ENCODE results near the gene LMOD1.

LMOD1 gene

DNA sequence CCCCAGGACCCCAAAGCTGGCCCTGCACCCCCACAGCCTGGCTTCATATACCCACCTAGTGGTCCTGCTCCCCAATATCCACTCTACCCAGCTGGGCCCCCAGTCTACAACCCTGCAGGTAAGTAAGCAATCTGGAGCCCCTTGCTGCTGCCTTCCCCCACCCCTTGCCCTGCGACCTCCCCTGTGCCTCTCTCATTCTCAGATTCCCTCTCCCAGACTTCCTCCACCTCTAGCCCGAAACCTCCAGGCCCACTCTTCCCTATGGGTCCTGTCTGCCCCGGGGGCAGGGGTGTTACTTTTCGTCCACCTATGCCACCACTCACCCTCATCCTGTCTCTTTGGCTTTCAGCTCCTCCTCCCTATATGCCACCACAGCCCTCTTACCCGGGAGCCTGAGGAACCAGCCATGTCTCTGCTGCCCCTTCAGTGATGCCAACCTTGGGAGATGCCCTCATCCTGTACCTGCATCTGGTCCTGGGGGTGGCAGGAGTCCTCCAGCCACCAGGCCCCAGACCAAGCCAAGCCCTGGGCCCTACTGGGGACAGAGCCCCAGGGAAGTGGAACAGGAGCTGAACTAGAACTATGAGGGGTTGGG is 54.8 kb downstream of the LMOD1 start:
- DNase-seq (ENCODE audit: low read depth) = no peak

DNA sequence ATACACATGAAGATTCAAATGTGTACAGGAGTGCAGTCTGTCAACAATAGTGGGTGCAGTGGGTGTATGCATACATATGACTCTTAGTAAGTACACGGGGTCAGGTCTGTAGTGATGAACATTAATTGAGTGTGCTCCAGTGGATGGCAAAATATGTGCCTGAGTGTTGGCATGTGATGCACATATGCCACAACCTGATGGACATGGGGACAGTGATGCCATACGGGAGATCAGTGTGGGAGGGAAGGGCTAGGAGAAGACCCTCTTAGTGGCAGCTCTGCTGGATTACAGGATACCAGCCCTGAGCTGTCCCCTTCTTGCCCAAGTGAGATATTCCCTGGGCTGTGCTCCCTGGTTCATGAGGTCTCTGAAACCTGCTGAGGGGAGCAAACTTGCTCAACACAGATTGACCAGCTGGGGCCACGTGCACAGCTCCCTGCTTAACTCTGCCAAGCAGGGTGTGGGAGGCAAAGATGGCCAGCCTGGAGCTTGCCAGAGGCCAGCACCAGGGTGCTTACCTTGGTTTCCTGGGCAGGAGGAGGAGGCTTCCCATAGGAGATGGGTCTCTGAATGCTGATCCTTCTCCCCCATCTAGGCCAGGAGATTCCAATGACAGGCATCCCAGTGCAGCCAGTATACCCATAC is 55.4 kb downstream of the LMOD1 start:
- no peak for DNase-seq (ENCODE audit: low read depth)

DNA sequence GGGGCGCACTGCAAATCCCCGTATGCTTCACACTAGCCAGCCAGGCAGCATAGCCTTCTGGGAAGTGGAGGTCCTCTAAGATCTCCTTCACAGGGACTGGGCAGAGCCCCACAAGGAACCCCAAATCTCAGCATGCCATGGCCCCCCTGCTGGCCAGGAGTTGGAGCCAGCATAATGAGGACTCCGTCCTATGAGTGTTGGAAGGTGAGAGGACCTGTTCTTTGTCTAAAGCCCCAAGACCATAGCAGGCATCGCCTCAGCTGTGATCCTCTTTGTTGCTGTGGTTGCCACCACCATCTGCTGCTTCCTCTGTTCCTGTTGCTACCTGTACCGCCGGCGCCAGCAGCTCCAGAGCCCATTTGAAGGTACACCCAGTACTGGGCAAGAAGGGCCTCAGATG is 56.1 kb downstream of the LMOD1 start:
- no peak for DNase-seq (ENCODE audit: low read depth)

DNA sequence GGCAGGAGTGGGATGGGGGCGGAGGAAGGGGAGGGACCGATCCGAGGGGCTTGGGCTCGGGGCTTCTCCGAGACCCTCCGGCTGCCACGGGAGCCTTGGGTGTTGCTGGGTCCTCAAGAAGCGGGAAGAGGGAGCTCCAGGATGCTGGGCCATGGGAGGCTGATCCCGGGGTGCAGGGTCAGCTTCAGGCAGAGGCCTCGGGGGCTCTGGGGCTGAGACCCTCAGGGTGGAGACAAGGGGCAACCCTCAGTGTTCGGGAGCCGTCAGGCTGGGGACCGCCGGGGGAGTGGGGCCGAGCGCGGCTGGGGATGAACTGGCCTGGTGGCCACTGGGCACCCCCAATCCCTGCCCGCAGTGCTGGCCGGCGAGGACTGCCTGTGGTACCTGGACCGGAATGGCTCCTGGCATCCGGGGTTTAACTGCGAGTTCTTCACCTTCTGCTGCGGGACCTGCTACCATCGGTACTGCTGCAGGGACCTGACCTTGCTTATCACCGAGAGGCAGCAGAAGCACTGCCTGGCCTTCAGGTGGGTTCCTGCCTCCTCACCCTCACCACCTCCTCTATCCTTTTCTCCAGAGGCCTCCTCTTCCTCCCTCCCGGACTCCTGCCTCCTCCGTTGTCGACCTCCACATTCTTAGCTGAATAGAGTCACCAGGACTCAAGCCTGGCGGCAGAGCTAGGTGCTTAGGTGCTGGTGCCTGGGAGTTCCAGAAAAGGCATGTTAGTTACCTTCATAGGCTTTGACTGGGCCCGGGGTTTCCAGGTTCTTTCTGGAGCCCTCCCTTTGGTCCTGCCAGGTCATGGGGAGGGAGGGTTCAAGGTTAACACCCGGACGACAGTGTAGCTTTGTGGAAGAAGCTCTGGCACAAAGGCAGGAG is 57.0 kb downstream of the LMOD1 start:
- no peak for DNase-seq (ENCODE audit: low read depth)

DNA sequence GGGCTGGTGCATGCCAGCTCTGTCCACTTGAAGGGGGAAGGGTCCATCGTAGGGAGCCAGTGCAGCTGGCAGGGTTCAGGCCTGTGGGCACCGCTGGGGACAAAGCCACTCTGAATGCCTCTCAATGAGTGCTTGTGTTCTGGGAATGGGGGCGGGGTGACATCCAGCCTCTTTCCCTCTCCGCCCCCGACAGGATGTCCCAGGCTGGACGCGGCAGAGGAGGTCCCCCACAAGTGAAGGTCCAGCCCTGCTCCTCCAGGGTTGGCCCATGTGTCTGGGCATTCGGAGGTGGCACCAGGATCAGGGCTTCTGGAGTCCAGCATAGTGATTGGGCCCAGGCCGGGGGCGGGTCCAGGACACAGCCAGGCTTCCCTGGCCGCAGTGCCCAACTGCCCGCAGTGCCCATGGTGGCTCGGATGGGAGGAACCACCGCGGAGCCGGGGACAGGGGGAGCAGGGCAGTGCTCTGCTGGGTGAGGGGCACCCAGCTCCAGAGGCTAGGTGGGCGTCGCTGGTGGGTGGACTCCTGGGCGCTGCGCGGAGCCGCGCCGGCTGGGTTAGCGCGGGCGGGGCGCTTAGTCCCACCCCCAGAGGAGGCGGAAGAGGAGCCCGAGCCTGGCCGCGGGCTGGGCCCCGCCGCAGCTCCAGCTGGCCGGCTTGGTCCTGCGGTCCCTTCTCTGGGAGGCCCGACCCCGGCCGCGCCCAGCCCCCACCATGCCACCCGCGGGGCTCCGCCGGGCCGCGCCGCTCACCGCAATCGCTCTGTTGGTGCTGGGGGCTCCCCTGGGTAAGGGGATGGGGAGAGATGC is 57.9 kb downstream of the LMOD1 start, which contains the start of gene SHISA4:
SHISA4 (plus strand) TSS at position 617 of the 808 bp plus-strand sequence; CDS start at position 714, 97 bp downstream.
- DNase-seq (ENCODE audit: low read depth) = no peak

DNA sequence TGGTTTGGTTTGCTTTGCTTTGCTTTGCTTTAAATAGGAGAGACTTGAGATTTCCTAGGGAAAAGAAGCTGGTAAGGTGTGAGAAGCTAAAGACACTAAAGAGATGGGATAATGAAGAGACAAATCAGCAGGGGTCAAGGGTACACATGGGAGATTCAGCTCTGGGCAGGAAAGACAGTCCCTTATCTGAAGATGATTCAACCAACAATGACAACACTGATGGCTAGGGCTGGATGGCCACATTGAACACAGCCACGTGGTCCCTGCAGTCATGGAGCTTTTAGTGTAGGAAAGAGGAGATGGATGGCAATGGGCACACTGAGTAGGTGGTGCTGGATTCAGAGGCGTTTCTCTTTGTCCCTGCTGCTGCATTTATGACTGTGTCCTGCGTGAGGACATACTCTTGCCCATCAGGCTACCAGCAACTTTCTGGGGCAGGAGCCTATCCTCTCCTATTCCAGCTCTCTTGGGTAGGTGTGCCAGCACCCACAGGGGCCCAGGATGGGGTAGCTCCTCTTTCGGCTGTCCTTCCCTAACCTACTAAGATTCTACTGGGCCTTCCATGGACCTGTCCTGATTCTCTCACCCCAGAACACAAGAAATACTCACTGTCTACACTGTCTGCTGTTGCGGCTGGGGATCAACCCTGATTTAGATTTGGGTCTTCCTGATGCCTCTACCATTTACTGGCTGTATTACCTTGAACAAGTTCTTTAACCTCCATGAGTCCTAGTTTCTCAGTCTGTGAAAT is 59.1 kb downstream of the LMOD1 start:
- no peak for DNase-seq (ENCODE audit: low read depth)

DNA sequence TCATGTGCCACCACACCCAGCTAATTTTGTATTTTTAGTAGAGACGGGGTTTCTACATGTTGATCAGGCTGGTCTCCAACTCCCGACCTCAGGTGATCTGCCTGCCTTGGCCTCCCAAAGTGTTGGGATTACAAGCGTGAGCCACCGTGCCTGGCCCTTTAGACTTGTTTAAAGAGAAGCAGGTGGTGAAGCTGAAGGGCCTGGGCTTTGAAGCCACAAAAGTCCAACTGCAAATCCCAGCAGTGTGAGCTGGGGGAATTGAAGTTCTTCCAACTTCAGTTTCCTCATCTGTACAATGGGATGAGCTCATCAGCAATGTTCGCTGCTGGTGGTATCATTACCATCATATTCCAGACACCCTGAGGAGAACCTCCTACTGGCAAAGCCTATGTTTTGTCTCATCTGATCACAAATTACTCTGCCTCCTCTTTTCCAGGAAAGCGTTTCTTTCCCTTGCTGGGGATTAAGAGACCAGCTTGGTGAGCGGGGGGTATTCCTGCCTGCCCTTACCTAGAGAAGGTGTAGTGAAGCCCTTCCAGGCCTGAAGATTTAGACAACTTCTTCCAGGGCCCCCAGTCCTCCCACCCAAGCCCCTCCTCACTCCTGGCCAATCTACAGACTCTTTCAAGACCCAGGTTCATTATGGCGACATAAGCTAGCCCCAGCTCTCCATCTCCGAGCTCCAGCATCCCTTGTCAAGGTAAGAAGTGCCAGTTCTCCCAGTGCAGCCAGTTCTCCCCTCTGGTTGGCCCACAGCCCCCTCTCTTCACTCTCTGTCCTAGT is 60.1 kb downstream of the LMOD1 start:
- DNase-seq (ENCODE audit: low read depth) = no peak

DNA sequence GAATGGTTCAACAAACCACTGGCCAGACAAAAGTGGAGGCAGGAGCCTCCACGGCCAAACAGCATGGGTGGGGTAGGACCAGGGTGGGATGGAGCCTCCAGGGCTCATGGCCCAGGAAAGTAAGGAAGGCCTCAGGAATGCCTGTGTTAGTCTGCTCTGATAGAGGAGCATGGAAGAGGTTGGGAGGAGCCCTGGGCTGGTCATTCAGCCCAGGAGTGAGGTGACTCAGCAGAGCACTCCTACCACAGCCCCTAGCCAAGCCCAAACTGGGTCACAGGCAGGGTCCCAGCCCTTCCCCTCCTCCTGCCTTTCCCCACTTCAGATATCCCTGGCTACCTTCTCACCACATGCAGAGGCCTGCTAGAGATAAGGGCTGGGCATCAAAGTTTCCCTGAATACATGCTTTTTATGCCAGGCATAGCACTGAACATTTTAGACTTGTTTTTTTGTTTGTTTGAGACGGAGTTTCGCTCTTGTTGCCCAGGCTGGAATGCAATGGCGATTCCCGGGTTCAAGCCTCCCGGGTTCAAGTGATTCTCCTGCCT is 60.7 kb downstream of the LMOD1 start:
- DNase-seq (ENCODE audit: low read depth) = no peak

DNA sequence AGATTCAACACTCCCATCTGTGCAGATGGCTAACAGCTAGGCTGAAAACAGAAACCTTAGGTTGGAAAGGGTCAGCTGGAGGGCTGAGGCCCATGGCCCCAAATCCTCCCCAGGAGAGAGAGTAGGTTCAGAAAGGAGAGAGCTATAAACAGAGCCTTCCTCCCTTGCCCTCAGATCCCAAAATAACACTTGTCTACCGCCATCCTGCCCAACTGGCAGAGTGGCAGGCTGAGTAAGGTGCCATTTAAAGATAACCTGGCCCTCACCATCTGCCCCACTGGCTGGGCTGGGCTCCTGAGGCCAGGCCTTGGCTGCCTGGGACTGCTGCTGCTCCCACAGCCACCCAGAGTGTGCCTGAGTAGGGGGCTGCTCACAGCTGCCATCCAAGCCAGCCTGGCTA is 61.9 kb downstream of the LMOD1 start:
- DNase-seq (ENCODE audit: low read depth) = no peak

DNA sequence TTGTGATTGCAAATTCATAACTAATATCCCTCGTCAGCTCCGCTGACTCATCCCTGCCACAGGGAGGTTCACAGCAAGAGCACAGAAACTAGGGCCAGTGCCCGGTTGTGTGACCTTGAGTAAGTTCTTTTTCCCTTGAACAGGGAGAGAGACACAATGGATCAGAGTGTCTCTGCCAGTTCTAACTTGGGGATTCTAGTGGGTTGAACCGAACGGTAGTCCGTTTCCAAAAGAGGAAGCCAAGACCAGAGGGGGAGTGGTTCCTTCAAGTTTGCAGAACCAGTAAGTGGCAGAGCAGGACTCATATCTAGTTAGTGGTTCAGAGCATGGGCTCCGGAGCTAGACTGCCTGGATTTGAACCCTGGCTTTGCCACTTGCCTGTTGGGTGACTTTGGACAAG is 62.6 kb downstream of the LMOD1 start:
- no peak for DNase-seq (ENCODE audit: low read depth)

DNA sequence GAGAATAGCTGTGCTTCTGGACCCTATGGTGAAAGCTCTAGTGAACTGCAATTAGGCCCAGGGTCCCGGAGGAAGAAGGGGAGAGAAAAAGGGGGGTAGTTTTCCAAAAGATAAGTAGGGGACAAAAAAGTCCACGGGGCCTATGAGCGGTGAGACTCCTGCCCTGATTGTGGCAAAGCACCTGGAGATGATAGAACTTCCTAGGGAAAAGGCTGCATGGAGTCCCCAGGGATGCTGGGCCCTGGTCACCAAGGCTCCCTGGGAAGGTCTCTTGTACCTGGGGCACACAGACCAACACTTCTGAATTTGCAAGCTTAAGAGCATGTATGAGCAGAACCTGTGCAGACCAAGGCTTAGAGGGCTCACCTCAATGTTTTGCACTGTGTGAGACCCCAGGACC is 63.1 kb downstream of the LMOD1 start:
- no peak for DNase-seq (ENCODE audit: low read depth)

DNA sequence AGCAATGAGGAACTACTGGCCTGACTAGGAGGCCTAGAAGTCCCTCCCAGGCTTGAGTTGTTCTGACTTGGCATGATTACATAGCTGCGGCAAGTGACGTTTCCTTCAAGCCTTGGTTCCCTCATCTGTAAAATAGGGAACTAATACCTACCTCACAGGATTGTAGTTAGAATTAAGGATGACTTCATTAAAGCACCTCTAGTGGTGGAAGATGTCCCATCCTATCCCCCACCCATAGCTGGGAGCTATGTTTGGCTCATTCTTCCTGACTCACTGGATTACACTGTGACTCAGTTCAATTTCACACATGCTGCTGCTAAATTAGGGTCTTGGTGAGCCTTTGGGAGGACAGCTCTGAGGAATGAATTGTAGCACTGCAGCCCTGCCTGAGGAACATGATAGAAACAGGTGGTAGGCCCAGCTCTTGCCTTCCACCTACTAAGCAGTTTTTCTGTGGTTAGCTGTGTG is 63.6 kb downstream of the LMOD1 start:
- DNase-seq (ENCODE audit: low read depth) = no peak

DNA sequence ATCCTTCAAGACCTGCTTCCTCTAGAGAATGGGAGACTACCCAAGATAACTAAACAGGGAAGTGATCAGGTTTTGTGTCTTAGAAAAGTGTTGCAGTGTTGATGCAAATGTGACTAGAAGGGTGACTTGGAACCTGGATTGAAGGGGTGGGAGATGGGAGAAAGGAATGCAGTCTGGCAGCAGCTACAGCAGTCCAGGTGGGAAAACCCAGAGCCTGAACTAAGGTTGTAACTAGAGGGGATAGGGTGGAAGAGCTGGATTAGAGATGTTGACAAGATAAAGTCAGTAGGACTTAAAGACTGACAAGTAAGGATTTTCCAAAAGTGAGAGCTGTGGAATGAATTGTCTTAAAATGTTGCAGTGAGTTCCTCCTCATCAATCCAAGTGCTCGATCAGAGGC is 64.7 kb downstream of the LMOD1 start:
- DNase-seq (ENCODE audit: low read depth) = no peak

DNA sequence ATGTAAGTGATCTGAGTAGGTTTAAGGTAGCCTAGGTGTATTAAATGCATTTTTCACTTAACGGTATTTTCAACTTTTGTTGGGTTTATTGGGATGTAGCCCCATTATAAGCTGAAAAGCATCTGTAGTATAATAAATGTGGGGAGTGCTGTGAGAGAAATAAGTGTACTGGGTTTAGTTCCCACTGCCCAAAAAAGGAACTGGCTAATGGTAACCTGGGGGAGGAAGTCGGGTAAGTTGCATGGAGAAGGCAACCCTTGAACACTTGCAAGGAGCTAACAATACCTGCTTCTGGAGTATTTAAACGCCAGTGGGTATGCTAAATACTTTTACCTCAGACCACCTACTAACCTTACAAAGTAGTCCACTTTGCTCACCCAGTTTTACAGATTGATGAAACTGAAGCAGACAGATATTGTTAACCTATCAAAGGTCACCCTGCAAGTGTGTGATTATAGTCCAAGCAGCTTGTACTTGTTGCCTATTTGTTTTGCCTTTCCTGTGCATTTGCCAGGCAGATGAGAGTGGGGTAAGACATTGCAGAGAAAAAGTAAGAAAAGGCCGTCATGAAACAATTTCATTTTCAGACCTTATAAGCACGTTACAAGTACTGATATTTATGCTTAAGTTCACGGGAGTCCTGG is 65.3 kb downstream of the LMOD1 start:
- no peak for DNase-seq (ENCODE audit: low read depth)

DNA sequence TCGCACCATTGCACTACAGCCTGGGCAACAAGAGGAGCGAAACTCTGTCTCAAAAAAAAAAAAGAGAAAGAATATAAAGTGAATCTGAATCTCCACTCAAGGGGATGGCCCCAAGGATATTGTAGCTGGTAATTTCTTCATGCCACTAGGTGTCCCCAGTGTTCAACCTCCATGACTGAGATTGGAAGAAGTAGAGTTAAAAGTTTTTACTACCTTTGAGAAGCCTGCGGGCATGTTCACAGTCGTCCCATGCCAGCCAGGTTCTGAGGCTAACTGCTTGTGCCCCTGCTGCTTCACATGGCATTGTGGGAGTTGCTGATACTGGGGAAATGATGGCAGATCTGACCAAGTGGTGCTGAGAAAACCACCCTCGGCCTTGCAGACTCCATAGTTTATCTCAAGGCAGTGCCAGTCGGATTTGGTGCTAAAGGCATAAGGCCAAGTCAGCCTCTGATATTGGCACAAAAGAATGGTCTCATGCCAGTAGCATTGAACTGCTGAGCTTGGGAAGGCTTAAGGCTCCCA is 68.4 kb downstream of the LMOD1 start:
- DNase-seq (ENCODE audit: low read depth) = no peak

DNA sequence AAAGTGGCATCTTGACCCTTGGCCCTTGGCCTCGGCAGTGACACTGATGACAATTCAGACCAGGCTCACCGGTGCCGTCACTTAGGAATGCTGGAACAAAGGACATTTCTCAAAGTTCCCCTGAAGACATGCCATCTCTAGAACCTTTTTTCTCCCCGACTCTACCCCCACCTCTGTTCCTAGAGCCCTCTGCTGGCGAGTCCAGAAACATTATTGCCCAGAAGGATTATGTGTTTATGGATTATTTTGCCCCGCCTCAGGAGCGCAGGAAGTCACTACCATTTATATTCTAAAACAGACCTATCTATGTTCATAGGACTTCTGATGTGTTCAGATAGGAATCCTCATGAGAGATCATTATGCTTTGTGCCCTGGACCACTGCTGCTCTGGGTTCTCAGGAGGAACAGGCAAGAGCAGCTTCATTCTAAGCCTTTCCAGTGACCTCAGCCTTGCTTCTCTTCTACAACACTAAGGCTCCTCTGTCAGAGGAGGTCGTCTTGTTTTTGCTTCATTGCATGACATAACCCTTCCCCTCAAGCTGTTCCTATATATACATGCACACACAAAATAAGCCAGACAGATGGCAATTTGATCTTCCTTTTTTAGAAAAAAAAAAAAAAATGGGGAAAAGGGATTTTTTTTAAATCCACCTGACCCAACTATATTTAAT is 70.1 kb downstream of the LMOD1 start:
- no peak for DNase-seq (ENCODE audit: low read depth)

DNA sequence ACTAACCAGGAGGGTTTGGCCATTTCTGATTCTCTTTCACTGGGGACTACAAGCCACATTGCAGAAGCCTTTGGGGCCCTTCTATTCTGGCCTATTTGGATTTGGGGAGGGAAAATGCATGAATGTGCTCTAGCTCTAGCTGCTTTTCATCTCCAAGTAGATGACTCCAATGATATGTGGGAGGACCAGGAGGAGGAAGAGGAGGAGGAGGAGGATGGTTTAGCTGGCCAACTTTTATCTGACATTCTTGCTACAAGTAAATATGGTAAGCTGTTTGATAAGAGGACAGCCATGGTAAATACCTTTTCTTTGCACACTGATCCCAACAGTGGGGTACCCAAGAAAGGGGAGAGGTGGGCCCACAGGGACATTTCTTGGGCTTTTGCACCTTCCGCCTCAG is 71.7 kb downstream of the LMOD1 start:
- no peak for DNase-seq (ENCODE audit: low read depth)

DNA sequence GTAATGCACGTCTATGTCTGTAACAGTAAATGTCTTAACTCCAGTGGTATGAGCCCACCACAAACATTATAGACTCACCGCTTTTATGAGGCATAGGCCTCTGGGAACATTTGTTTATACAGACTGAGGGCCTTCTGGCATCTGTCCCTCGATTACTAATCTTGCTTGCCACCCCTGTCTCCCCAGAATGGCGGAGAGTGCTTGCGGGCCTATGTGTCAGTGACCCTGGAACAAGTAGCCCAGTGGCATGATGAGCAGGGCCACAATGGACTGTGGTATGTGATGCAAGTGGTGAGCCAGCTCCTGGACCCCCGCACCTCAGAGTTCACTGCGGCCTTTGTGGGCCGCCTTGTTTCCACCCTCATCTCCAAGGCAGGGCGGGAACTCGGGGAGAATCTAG is 76.0 kb downstream of the LMOD1 start:
- DNase-seq (ENCODE audit: low read depth) = no peak

DNA sequence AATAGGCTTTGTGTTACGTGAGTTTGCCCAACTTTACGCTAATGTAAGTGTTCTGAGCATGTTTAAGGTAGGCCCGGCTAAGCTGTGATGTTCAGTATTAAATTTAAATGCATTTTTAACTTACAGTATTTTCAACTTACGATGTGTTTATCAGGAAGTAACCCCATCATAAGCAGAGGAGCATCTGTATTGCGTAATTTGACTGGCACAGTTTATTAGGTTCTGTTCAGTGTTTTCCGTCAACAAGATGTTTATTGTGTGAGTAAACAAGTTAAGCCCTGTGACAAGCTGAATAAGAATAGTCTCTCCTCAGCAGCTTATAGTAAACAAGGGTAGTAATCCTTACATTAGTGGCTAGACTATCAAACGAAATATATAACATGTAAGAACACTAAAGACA is 84.9 kb downstream of the LMOD1 start:
- DNase-seq (ENCODE audit: low read depth) = no peak
